ENCODE measurements around the gene TRIM59. TPM values are rescaled to one million over a fixed set of nuclear protein-coding genes. Genes with fewer than 3 reads are reported as not detected.

TRIM59 gene
- total RNA-seq, 1 donor from 2014 or later = 8.0 TPM

DNA sequence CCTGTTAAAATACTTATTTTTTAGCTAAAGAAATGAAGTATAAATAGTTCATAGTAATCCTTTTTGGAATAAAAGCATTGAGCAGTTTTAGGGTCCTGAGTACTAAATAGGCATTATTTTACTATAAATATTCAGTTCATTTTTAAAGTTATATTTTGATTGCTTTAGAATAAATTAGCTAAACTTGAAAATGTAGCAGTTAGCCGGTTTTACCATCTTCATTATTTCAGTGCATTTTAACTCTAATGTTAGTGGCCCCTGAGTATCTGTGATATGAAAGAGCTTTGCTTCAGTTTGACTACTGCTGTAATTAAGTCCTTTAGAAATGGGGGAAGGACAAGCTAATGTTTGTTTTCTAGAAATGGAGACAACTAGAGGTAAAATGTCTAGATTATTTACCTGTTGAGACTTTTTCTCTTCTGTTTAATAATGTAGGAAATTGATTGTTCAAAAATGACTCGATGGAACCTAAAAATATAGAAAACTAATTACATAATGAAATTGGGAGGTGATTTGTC lies 46.5 kb downstream of the TRIM59 start:
- peak; percentile 48 for DNase-seq (ENCODE audit: low read depth)

DNA sequence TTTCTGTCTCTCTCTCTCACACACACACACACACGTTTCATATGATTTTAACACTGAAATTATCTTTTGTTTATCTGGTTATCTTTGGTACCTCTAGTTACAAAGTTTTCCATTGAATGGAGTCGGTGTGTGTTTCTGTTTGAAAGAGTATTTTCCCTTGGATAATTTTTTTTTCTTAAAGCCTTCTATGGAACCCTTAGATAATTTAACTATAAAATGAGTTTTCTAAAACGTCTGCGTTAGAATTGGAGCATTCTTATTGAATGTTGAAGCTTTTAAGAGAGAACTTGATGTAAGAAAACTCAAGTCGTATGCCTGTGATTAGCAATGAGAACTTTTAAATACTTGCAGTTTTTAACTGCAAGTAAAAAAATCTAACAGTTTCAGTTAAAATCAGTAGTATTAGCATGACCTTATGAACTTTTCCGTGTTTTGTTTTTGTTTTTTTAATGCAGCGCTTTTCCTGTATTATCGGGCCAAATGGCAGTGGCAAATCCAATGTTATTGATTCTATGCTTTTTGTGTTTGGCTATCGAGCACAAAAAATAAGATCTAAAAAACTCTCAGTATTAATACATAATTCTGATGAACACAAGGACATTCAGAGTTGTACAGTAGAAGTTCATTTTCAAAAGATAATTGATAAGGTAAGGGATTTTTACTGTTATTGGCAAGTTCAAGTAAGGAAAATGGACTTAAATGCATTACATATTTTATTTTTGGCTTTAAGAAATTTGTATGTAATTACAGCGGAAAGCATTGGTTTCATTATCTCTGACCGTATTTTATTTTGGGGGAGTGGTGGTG lies 47.2 kb downstream of the TRIM59 start:
- peak; percentile 44 for DNase-seq (ENCODE audit: low read depth)

DNA sequence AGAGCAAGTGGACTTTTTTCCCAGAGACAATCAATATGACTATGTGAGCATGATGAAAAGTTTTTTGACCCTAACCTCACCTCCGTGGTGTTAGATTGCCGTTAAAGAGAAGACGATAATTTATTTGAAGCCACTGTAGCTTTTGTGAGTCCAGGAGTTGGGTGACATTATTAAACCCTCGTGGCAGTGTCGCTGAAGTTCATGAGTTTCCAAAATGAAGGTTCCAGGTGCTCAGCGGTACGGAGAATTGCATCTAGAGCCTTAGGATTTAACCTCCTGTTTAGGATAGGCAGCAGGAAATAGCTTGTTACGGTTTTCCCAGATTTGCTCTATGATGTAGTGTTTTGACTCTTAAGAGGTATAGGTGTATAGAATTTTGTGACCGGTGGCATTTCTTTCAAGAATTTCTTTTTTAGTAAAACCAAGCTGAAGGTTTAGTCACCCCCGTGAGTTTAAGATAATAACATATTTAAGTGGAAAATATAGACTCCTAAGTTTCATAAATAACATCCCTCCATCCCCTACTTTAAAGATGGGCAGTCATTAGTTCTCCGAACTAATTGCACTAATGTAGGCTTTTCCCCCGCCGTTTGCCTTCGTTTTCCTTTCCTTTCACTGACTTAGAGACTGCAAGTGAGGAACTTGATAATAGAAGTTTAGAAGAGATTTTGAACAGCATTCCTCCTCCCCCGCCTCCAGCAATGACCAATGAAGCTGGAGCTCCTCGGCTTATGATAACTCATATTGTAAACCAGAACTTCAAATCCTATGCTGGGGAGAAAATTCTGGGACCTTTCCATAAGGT lies 48.1 kb downstream of the TRIM59 start:
- DNase-seq (ENCODE audit: low read depth) = peak; percentile 77

DNA sequence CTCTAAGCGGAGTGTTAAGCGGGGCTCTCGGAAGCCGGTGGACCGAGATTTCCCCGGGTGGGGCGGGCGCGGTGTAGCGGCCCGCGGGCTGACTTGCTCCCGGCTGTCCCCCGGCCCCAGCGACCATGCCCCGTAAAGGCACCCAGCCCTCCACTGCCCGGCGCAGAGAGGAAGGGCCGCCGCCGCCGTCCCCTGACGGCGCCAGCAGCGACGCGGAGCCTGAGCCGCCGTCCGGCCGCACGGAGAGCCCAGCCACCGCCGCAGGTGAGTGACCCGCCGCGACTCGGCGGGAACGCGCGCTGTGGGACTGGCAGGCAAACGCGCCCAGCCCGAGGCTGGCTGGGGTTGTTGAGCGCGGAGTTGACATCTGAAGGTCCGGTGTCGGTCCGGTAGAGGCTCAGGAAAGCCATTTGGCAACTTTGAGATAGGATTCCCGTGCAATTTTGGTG lies 48.9 kb downstream of the TRIM59 start:
- DNase-seq (ENCODE audit: low read depth) = peak; percentile 45

DNA sequence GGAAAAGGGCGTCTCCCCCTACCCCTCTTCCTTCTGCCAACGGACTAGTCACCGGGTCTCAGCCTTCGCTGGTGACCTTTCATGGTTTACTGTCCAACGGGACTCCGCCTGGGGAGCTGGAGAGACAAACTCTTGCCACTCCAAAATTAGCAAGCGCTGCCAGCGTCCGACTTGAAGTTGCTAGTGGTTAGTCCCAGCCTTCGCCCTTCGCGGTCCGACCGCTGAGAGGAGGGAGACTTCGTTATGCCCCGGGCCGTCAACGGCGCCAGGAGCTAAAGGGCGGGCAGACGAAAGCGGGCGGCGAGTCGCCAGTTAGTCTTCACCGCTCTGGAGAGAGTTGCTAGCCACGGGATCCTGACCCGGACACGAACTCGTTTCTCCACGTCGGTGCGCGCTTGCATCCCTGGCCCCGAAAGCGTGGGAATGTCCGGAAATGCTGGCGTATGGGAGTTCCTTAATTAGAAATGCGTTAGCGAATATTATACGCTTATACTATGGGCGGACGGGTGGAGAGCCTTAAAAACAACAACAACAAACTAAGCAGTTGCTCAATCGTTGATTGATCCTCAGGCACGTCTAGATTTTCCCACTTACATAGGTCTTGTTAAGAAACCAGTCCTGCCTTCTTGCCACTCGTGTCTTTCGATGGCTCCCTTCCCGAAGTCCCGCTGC lies 49.4 kb downstream of the TRIM59 start:
- peak; percentile 78 for DNase-seq (ENCODE audit: low read depth)

DNA sequence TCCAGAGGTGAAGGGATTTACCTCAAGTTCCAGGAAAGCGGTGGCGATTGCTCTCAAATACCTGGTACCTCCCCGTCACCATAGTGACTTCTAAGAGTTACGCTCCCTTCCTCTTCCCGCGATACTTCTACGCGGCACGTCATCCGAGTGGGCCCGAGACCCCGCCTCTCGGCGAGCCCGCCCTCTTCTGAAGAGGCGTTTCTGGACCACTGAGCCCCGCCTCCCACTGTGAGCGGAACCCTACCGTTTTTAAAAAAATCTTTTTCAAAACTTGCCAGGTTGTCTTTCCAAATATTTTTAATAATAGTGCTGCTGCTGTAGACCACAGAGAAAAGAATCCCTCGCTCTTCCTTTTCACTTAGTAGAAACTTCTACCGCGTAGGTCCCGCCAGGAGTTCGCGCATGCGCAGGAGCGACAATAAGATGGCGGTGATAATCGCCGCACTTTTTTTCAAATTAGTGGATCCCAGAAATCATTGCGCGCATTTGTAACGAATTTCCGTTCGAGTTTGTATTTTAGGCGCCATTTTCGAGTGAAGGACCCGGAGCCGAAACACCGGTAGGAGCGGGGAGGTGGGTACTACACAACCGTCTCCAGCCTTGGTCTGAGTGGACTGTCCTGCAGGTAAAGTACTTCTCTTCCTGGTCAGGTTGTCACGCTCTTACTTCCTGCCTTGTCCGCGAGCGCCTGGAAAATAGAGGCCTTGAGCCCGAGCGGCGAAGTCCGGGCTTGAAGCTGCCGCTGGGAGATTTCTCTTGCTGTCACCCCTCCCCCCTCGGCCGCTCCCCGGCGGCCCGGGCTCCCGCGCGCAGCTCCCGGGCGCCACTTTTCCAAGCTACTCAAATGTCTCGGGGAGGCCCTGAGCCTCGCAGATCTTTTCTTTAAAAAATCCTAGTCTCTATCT lies 50.2 kb downstream of the TRIM59 start, which contains the start of the genes IFT80 and SMC4:
Gene IFT80 (minus strand): TSS at position 101 of the 905 bp plus-strand sequence. CDS start 14,625 bp downstream, outside the sequence.
Gene SMC4 (plus strand): TSS at position 526 of the 905 bp plus-strand sequence. CDS start 1,177 bp downstream, outside the sequence.
- peak; percentile 97 for DNase-seq (ENCODE audit: low read depth)

DNA sequence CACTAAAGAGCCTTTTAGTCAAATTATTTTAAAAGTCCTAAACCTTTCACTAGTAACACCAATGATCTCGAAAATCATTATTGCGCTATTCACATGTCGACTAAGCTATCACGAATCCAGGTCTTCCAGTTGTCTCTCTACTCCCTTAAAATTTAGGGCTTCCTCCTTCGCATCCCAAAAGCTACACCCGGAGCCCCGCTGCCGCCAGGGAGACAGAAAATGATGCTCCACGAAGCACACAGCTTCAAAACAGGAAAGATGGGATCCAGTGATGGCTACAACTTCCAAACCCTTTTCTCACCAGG lies 50.8 kb downstream of the TRIM59 start:
- DNase-seq (ENCODE audit: low read depth) = no peak

DNA sequence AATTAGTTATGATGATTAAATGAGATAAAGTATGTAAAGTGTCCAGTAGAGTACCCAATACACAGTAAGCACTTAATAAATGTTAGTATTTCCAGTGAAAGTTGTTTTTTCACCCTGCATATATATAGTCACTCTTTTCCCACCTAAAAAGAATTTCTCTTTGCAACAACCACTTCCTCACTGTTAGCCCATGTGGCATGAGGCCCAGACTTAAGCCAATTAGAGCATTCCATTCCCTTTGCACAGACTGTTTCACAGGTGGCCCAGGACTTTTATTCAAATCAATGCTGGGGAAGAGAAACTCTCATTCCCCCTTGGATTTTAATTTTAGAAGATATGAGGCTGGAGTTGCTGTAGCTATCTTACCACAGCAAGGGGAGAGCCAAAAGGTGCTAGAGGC lies 54.3 kb downstream of the TRIM59 start:
- DNase-seq (ENCODE audit: low read depth) = peak; percentile 43

DNA sequence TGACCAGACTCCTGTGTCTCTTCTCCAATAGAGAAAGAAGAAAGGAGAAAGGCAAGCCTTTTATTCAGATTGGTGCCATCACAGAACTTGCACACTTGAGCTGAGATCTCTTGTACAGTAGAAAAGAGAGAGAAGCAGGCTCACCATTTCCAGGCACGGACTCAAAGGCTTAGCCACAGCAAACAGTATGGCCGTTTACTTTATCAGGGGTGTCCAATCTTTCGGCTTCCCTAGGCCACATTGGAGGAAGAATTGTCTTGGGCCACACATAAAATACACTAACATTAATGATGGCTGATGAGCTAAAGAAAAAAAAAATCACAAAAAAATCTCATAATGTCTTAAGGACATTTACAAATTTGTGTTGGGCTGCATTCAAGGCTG lies 55.6 kb downstream of the TRIM59 start:
- DNase-seq (ENCODE audit: low read depth) = no peak

DNA sequence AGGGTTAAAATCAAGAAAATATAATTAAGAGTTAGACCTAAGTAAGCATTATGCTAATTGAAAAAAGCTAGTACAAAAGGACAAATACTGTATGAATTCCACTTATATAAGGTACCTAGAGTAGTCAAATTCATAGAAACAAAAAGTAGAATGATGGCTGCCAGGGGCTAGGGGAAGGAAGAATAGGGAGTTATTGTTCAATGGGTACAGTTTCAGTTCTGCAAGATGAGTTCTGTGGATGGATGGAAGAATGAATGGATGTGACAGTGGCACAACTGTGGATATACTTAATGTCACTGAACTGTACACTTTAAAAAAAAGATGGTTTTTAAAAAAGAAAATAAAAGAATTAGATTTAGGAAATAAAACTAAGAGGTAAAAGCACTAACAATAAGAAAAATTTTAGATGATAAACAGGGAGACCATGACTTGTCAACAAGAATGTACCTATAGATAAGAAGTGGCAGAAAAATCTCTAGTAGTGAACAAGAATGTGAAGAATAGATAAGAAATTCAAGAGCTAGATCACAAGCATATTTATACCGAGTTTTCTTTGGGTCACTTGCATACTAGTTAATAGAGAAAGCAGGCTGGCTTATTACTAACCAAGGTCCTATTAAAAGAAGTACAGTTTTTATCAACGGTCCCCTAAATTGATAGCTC lies 56.1 kb downstream of the TRIM59 start:
- DNase-seq (ENCODE audit: low read depth) = no peak

DNA sequence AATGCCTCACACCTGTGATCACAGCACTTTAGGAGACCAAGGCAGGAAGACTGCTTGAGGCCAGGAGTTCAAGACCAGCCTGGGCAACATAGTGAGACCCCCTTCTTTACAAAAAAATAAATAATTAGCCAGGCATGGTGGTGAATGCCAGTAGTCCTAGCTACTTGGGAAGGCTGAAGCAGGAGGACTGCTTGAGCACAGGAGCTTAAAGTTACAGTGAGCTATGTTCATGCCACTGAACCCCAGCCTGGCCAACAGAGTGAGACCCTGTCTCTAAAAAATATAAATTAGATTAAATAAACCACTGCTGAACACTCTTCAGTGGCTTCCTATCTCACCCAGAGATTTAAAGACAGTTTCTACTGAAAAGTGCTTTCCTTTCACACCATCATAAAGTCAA lies 56.8 kb downstream of the TRIM59 start:
- DNase-seq (ENCODE audit: low read depth) = no peak

DNA sequence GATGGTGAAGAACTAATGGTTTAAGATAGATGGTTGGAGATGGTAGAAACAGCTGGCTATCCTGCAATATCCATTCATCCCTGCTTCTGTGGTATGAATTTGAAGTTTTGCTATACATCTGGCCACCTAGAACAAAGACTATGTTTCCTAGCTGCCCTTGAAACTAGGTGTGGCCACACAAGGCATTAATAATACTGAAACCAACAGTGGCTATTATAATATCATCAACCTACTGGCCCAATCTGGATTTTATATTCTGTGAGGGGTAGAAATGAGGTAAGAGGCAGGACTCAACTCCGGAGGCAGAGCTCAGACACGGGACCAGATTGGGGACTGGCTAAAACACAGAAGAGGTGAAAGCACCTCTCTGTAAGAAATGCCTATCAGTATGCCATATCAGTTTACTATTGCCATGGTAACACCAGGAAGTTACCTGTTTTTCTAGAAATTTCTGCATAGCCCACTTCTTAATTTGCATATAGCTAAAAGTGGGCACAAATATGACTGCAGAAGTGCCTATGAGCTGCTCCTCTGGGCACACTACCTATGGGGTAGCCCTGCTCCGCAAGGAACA lies 58.9 kb downstream of the TRIM59 start:
- DNase-seq (ENCODE audit: low read depth) = no peak

MicroRNA genes within 50 kb of the gene (microRNA counts, 767-probe panel; counts per million panel counts)
- 12,423 counts per million, percentile 61 among the panel's probes with 10 or more counts for microRNA hsa-miR-15b-5p

Small RNA genes lying within 50 kb of the gene (microRNA-seq; reads per million reads assigned to microRNA genes)
- 759 reads per million, percentile 78 among the genes with 10 or more reads in this experiment for gene MIR15B
- gene MIR16-2 = 133 reads per million, percentile 60 among the genes with 10 or more reads in this experiment

Other genes starting within 250 kb of the TRIM59 start
- 0.21 and 0.83 TPM in 2 replicates for gene C3orf80, start 224.4 kb downstream of the TRIM59 start, total RNA-seq
- 25.0 and 40.9 TPM in 2 replicates for gene IFT80, start 50.6 kb downstream of the TRIM59 start, total RNA-seq
- 27.6 and 31.9 TPM in 2 replicates for gene SMC4, start 50.1 kb downstream of the TRIM59 start, total RNA-seq
- 40.1 and 42.0 TPM in 2 replicates for gene KPNA4, start 115.8 kb upstream of the TRIM59 start, total RNA-seq
- not detected in 2 replicates for gene ARL14, start 227.4 kb upstream of the TRIM59 start, total RNA-seq

All from myocyte (in vitro differentiated cells).